NCI-H2081 (cell line): Measurements from ENCODE around the gene SEMA5A.

ENCODE experiments used
- DNase-seq, 2 experiments: peaks; one replicate each; lab custom pipeline; 2025; lab: John Stamatoyannopoulos, UW

Gene SEMA5A

GRCh38 chr5:9399094-9399493 lies 146.8 kb downstream of the SEMA5A start:
- no peak for DNase-seq

GRCh38 chr5:9398227-9398626 lies 147.6 kb downstream of the SEMA5A start:
- DNase-seq: no peak

- DNase-seq: no peak
Measured at GRCh38 chr5:9396285-9396770, 149.5 kb downstream of the SEMA5A start.

- no peak for DNase-seq
Measured at GRCh38 chr5:9395706-9396105, 150.2 kb downstream of the SEMA5A start.

GRCh38 chr5:9394221-9394620 lies 151.7 kb downstream of the SEMA5A start:
- DNase-seq: no peak

- DNase-seq: no peak
Measured at GRCh38 chr5:9392625-9393024, 153.2 kb downstream of the SEMA5A start.

GRCh38 chr5:9391080-9391479 lies 154.8 kb downstream of the SEMA5A start:
- no peak for DNase-seq

- DNase-seq: no peak
Measured at GRCh38 chr5:9390113-9390512, 155.8 kb downstream of the SEMA5A start.

GRCh38 chr5:9388941-9389674 lies 156.8 kb downstream of the SEMA5A start:
- no peak for DNase-seq

GRCh38 chr5:9387879-9388278 lies 158.0 kb downstream of the SEMA5A start:
- no peak for DNase-seq

GRCh38 chr5:9386945-9387344 lies 158.9 kb downstream of the SEMA5A start:
- no peak for DNase-seq

GRCh38 chr5:9382522-9382921 lies 163.4 kb downstream of the SEMA5A start:
- DNase-seq: no peak

GRCh38 chr5:9381464-9381863 lies 164.4 kb downstream of the SEMA5A start:
- no peak for DNase-seq

GRCh38 chr5:9380109-9380508 lies 165.8 kb downstream of the SEMA5A start:
- DNase-seq: no peak

GRCh38 chr5:9376363-9377117 lies 169.3 kb downstream of the SEMA5A start:
- DNase-seq: no peak

GRCh38 chr5:9375756-9376155 lies 170.1 kb downstream of the SEMA5A start:
- no peak for DNase-seq

- no peak for DNase-seq
Measured at GRCh38 chr5:9374025-9374424, 171.8 kb downstream of the SEMA5A start.

GRCh38 chr5:9373571-9373970 lies 172.3 kb downstream of the SEMA5A start:
- DNase-seq: no peak

GRCh38 chr5:9370256-9370655 lies 175.6 kb downstream of the SEMA5A start:
- no peak for DNase-seq

- DNase-seq: peak in 1 of 2 experiments; percentile 46
Measured at GRCh38 chr5:9365512-9365911, 180.4 kb downstream of the SEMA5A start.

GRCh38 chr5:9363449-9363848 lies 182.4 kb downstream of the SEMA5A start:
- DNase-seq: no peak

GRCh38 chr5:9363026-9363425 lies 182.8 kb downstream of the SEMA5A start:
- no peak for DNase-seq

- no peak for DNase-seq
Measured at GRCh38 chr5:9362600-9362999, 183.3 kb downstream of the SEMA5A start.
